HG03280 (cell line): ENCODE results near the gene BAHD1.
A peak's percentile ranks its signal among the peaks of the same experiment; 100 is the strongest.

Experiments used
- ATAC-seq: cut with Tn5 transposase; IDR thresholded peaks from one replicate; pipeline ENCODE4 v1.9.1; 2021; ENCODE audit warnings: mild to moderate bottlenecking, moderate library complexity; ENCODE audit not compliant: unreplicated experiment

BAHD1 gene

DNA sequence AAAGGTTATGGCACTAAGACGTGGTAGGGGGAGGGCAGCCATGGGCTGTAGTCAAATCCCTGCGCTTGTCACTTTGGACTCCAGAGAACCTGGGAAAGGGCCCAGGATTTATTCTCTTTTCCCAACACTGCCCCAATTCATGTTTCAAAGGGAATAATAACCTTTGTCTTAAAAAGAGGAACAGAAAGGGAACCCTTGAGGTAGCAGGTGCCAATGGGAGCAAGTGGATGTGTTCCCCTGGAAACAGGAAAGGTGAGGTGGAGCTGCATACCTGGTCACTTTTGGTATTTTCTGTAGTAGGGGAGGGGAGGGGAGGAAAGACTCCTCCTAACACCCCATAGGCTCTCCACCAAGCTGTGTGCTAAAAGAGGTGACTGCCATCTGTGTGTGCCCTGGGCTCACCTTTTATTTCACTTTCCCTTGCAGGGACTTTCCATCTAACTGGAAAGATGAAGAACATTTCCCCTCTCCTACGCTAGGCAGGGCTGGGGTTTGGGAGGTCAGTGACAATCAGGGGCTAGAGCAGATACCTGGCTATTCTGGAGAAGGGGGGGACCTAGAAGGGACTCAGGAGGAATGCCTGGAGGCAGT, 23.9 kb downstream of the BAHD1 start:
- ATAC-seq: no peak

DNA sequence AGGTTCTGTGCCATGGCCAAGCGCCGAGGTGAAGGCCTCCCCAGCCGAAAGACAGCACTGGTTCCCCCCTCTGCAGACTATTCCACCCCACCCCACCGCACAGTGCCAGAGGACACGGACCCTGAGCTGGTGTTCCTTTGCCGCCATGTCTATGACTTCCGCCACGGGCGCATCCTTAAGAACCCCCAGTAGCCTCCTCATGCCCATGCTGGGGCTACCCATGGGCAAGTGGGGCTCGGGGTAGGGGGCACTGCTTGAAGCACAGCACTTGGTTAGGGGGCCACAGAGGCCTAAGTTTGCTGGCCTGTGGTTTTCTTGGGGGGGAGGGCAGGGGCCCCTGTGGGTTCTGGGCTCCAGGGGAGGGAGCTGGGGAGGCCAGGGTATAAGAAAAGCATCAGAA, 25.2 kb downstream of the BAHD1 start:
- no peak for ATAC-seq

DNA sequence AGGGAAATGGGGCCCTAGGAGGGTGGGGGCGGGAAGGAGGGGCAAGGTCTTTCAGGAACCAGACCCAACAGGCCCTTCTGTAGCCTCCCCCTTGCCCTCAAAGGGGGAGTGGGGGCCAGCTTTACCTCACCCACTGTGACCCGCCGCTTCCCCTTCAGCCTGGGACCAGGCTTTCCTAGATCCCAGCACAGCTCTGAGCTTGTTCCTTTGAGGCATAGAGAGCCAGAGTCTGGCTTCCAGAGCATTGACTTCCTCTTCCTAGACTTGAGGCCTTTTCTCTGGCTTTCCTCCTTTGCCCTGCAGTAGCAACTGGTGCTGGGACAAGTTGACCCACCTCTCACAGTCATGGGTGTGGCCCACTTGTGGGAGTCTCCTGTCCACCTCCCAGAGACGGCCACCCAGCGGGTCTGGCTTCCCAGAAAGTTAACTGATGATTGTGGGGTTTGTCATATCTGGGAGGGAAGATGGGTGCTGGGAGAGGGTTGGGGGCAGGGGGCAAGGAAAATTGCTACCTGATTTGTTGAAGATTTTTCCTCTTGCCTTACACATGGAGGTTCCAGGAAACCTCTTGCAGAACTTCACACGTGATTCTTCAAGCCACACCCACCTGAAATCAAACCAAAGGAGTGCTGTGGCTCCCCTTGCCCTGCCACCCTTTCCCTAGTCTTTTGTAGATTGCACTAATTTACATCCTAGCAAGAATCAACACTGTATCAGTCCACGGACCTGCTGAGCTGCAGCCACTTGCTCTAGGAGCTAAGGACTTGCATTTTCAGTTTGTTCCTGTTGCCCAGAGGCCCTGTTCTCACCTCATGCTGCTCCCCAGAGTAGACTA, 25.9 kb downstream of the BAHD1 start:
- no peak for ATAC-seq

DNA sequence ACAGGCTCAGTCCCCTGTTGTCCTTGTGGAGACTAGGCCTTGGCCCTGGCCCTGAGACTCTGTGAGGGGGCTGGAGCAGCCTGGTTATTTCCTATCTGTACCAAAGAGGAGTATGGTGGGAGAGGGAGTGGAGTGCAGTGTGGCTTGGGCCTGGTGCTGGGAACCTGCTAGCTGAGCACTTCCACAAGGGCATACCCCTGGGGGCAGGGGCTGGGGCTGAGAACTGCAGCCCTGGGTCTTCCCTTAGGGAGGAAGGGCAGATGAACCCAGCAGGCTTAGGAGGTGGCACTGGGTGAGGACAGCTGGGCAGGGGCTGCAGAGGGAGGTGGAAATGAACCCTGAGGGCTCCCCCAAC, 26.5 kb downstream of the BAHD1 start:
- no peak for ATAC-seq

DNA sequence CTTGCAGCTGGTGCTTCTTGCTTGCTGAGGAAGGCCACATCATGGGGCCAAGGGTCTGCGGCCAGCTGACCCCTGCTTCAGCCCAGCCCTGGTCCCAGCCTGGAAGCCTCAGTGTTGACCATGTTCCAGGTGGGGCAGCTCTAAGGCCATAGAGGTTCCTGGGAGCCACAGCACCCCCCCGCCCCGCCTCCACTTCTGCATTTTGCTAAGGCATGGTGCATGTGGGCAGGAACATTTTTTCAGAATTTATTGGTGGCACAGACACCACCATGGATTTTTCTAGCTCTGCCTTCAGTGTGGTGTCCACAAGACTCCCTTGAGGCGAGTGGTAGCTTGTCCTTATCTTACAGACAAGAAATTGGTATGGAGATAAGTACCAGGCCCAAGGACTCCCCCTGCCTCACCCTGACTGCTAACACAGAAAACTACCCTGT, 28.2 kb downstream of the BAHD1 start:
- ATAC-seq: no peak

DNA sequence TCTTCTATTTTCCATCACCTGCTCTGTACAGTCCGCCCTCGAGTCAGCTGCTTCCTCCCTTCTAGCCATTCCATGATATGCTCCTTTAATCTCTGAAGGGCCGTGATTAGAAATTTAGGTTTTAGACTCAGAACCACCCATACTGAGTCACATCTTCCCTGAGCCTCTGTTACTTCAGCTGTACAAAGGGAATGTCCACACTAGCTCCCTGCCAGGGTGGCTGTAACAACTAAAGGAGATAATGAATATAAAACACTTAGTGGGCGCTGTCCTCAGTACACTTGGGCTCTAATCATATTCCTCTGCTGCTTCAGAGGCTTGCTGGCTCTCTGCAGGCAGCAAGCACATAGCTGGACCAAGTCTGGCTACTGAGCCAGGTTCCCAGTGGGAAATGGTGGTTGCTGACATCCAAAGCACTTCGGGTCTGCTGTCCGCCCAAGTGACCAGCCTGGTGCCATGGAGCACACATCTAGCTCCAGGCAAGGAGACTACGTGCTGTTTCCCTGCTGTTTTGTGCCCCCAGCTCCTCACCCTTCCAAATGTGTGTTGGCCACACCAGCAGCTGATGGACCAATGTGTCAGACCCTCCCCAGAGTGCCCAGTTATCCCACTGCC, 29.1 kb downstream of the BAHD1 start:
- ATAC-seq: no peak

DNA sequence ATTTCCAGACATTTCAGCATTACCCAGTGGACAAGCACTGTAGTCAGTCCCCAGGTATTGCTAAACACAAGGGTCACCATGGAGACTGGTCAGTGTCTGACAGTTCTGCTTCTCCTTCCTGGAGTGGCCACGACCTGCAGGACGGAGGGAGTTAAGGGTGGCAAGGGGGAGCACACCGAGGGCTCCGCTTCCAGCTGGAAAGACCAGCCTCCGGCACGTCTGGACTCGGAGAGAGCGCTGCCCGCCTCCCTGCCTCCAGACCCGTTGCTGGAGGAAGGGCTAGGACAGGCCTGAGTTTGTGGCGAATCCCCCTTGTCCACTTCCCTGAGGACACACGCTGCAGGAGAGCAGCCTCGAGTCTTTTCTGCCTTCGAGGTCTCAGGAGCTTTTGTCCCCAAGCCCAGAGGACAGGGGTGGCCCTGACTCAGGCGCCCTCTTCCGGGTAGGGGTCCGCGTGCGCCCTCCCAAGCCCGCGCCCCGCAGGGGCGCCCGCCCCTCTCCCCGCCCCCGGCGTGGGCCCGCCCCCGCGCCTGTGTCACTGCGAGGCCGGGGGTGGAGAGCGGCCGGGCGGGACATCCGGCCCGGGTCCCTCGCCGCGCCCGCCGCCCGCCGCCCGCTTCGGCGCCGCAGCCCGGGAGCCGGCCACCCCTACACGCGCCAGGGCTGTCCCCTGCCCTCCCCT, 29.8 kb downstream of the BAHD1 start, which contains the start of gene CHST14:
Gene CHST14, plus strand, starts transcription at position 562 of the 682 bp plus-strand sequence. CDS start 230 bp downstream, outside the sequence.
- peak; percentile 73 for ATAC-seq

DNA sequence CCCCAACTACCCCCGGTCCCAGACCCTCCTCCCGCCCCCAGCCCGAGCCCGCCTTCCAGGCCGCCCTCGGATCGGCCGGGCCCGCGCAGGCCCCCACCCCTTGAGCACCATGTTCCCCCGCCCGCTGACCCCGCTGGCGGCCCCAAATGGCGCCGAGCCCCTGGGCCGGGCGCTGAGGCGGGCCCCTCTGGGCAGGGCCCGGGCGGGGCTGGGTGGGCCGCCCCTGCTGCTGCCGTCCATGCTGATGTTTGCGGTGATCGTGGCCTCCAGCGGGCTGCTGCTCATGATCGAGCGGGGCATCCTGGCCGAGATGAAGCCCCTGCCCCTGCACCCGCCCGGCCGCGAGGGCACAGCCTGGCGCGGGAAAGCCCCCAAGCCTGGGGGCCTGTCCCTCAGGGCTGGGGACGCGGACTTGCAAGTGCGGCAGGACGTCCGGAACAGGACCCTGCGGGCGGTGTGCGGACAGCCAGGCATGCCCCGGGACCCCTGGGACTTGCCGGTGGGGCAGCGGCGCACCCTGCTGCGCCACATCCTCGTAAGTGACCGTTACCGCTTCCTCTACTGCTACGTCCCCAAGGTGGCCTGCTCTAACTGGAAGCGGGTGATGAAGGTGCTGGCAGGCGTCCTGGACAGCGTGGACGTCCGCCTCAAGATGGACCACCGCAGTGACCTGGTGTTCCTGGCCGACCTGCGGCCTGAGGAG, 30.5 kb downstream of the BAHD1 start:
- peak; percentile 36 for ATAC-seq

DNA sequence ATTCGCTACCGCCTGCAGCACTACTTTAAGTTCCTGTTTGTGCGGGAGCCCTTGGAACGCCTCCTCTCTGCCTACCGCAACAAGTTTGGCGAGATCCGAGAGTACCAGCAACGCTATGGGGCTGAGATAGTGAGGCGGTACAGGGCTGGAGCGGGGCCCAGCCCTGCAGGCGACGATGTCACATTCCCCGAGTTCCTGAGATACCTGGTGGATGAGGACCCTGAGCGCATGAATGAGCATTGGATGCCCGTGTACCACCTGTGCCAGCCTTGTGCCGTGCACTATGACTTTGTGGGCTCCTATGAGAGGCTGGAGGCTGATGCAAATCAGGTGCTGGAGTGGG, 31.0 kb downstream of the BAHD1 start:
- peak; percentile 18 for ATAC-seq

DNA sequence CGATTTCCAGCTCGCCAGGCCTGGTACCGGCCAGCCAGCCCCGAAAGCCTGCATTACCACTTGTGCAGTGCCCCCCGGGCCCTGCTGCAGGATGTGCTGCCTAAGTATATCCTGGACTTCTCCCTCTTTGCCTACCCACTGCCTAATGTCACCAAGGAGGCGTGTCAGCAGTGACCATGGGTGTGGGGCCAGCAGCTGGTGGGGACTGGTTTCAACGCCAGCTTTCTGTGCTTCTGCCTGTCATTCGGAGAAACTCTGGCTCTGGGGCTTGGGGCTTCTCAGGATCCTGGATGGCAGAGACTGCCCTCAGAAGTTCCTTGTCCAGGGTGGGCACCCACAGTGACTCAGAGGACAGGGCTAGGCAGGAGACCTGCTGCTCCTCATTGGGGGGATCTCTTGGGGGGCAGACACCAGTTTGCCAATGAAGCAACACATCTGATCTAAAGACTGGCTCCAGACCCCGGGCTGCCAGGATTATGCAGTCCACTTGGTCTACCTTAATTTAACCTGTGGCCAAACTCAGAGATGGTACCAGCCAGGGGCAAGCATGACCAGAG, 31.5 kb downstream of the BAHD1 start:
- no peak for ATAC-seq

DNA sequence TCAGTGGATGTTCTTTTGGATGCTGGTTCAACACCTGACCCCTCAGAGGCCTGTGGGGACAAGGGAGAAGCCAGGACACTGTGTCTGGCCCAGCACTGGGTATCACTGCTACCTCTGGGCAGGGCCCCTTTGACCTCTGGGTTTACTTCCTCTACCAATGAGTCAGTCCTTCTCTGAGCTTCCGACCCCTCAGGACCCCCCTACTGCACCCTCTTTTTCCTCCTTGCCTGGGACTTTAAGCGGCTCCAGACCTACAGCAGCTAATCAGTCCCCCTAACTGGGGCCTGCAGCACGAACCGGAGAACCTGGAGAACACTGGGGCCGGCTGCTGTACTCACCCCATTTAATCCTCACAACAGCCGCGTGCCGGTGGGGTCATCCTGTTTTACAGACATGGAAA, 33.8 kb downstream of the BAHD1 start:
- ATAC-seq: no peak

DNA sequence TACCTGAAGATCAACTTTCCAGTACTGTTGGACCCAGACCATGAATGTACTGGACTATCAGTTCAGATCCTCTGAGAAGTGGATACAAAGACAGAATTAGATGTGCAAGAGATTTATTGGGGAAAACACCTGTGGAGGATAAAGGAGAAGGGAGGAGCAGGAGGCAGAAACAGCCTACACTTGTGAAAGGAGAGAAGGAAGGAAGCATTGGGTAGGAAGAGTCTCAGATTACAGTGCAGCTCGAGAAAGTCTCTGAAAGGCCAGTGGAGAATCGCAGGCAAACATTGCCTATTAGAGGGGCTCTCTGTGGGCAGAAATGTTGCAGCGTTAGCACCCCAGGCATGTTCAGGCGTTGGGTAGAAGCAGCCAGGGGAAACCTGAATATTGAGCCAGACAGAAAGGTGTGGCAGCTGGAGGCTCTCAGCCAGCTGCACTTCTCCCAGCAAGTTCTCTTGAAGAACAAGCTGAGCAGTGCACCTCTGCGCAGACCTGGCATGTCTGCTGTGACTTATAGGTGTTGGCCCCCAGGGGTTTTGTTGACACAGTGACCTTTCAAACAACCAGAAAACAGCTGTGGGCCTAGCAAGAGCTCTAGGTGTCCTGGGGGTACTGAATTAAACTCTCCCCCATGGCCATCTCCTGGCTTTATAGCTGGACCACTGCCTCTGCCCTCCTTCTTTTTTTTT, 37.0 kb downstream of the BAHD1 start:
- no peak for ATAC-seq

DNA sequence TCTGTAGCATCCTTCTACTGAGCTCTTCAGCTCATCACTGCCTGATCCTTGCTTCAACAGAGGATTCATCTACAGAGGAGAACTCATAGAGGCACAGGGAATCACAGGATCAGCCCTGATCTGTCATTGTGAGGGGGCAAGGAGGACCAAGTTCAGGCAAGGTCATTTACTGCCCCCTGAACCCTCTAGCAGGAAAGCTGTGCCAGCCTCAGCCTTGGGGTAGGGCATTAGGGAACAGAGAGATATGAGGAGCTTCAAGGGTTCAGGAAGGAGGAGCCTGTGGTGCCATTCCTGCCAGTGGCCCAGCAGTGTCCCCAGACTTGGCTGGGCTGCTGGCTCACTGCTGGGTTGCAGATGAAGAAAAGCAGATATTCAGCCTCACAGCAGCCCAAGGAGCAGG, 38.3 kb downstream of the BAHD1 start:
- ATAC-seq: no peak

DNA sequence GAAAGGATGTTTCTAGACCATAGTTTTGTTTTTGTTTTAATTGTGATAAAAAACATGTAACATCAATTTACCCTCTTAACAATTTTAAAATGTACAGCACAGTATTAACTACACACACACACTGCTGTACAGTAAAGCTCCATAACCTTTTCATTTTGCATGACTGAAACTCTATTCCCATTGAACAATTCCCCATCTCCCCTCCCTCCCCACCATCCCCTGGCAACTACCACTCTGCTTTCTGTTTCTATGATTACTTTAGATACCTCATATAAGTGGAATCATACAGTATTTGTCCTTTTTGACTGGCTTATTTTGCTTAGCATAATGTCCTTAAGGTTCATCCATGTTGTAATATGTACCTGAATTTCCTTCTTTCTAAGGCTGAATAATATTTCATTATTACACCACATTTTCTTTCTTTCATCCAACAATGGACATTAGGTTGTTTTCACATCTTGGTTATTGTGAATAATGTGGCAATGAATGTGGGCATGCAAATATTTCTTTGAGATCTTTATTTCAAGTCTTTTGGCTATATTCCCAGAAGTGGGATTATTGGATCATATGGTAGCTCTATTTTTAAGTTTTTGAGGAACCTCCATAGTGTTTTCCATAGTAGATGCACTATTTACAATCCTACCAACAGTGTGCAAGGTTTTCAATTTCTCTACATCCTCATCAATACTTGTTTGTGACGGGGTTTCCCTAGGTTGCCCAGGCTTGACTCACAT, 40.8 kb downstream of the BAHD1 start:
- no peak for ATAC-seq

DNA sequence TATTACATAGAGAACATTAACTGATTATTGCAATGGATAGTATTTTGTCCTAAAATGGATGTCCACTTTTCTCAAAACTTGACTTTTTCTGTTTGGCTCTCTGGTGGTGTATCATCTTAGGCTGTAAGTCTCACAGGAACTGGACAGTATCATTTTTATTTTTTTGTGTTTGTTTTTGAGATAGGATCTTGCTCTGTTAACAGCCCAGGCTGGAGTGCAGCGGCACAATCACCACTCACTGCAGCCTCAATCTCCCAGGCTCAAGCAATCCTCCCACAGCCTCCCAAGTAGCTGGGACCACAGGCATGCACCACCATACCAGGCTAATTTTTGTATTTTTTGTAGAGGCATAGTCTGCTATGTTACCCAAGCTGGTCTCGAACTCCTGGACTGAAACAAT, 43.2 kb downstream of the BAHD1 start:
- ATAC-seq: no peak

DNA sequence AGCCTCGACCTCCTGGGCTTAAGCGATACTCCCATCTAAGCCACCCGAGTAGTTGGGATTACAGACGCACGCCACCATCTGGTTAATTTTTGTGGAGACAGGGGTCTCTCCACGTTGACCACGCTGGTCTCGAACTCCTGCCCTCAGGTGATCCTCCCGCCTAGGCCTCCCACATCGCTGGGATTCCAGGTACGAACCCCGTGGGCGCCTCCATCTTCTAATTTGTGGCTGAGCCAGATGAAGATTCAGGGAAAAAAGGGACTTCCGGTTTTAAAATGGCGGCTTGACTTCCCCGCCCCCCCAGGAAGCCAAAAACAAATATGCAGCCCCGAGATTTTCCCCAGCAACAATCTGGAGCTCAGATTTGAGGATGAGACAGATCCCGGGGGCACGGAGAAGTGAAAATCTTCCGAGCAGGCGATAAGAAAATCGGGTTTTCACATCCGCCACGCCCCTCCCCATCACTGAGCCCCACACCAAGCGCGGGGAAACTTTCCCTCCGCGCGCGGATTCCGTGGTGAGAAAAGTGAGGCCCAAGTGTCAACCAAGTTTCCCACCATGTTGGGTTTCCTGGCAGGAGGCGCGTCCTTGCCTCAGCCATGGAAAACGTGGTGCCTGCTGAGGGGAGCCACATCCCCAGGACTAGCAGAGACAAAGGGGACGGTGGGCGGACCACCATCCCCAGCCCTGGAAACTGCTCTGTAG, 45.5 kb downstream of the BAHD1 start:
- no peak for ATAC-seq

DNA sequence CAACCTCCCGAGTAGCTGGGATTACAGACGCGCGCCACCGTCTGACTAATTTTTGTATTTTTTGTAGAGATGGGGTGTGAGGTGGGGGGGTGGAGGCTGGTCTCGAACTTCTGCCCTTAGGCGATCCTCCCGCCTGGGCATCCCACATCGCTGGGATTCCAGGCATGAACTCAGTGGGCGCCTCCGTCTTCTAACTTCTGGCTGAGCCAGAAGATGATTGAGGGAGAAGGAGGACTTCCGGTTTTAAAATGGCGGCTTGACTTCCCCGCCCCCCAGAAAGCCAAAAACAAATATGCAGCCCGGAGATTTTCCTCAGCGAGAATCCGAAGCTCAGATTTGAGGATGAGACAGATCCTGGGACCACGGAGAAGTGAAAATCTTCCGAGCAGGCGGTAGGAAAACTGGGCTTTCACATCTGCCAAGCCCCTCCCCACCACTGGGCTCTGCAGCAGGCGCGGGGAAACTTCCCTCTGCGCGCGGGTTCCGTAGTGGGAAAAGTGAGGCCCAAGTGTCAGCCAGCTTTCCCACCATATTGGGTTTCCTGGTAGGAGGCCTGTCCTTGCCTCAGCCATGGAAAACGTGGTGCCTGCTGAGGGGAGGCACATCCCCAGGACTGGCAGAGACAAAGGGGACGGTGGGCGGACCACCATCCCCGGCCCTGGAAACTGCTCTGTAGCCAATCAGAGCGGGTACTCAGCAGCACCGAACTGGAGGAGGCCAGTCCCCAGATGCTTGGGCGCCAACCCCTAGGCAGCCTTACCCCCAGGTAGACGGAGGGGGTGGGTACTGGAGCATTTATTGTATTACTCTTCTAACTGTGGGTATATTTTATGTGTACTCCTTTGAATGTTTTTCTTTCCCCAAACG, 47.3 kb downstream of the BAHD1 start:
- no peak for ATAC-seq
